ENCODE data around the gene CHPF.

CHPF gene

GRCh38 chr2:219538956-219539788 lies 4.4 kb downstream of the CHPF start:
- no peak for TF ChIP-seq EZH2phosphoT487 (conservative IDR thresholded peaks at IDR 0.05; ENCODE audit: low read length)
- no peak for TF ChIP-seq CTCF (IDR thresholded peaks at IDR 0.05; ENCODE audit: insufficient read depth, low read length, poor library complexity, severe bottlenecking)
- no peak overlapping the region for H3K9ac ChIP-seq (ENCODE audit: low read length)
- no peaks in the 10 kb centered on the region for H3K9me2 ChIP-seq (replicated peaks; ENCODE audit: insufficient read depth, low read length)
- H3K36me3 ChIP-seq (ENCODE audit: low read length) = no peaks in the 10 kb centered on the region
- no peak overlapping the region for H3K4me3 ChIP-seq (ENCODE audit: insufficient read depth, low read length, poor library complexity, severe bottlenecking)
- H3K79me2 ChIP-seq (ENCODE audit: insufficient read depth, low read length) = no peaks in the 10 kb centered on the region
- no peaks in the 10 kb centered on the region for H3K27me3 ChIP-seq (ENCODE audit: low read length)
- H3K4me2 ChIP-seq (ENCODE audit: low read depth, low read length, poor library complexity, severe bottlenecking) = no peak overlapping the region
- no peaks in the 10 kb centered on the region for H3K9me3 ChIP-seq (ENCODE audit: insufficient read depth, low read length)
- H4K20me1 ChIP-seq (ENCODE audit: low read depth, low read length) = no peaks in the 10 kb centered on the region
- peaks cover 7% of the 10 kb centered on the region for H3F3A ChIP-seq (ENCODE audit: insufficient read depth)
- H2AFZ ChIP-seq (ENCODE audit: low read depth, low read length, severe bottlenecking) = no peak overlapping the region
- H3K27ac ChIP-seq (ENCODE audit: low read depth, low read length) = no peak overlapping the region

GRCh38 chr2:219538504-219538951 lies 5.1 kb downstream of the CHPF start:
- no peak overlapping the region for H3K9ac ChIP-seq (ENCODE audit: low read length)
- no peaks in the 10 kb centered on the region for H3K79me2 ChIP-seq (ENCODE audit: insufficient read depth, low read length)
- TF ChIP-seq CTCF (IDR thresholded peaks at IDR 0.05; ENCODE audit: insufficient read depth, low read length, poor library complexity, severe bottlenecking) (no peak), EZH2phosphoT487 (conservative IDR thresholded peaks at IDR 0.05; ENCODE audit: low read length) (no peak)

GRCh38 chr2:219537657-219538488 lies 5.7 kb downstream of the CHPF start:
- Histone ChIP-seq H3K27me3 (ENCODE audit: low read length) (no peaks in the 10 kb centered on the region), H3K27ac (ENCODE audit: low read depth, low read length) (no peak overlapping the region), H3K9me2 (replicated peaks; ENCODE audit: insufficient read depth, low read length) (no peaks in the 10 kb centered on the region), H3K79me2 (ENCODE audit: insufficient read depth, low read length) (no peaks in the 10 kb centered on the region), H3K36me3 (ENCODE audit: low read length) (no peaks in the 10 kb centered on the region), H3K9ac (ENCODE audit: low read length) (no peak overlapping the region), H3K9me3 (ENCODE audit: insufficient read depth, low read length) (no peaks in the 10 kb centered on the region), H4K20me1 (ENCODE audit: low read depth, low read length) (no peaks in the 10 kb centered on the region), H3K4me3 (ENCODE audit: insufficient read depth, low read length, poor library complexity, severe bottlenecking) (no peak overlapping the region), H2AFZ (ENCODE audit: low read depth, low read length, severe bottlenecking) (no peak overlapping the region), H3K4me2 (ENCODE audit: low read depth, low read length, poor library complexity, severe bottlenecking) (no peak overlapping the region), H3F3A (ENCODE audit: insufficient read depth) (peaks cover 7% of the 10 kb centered on the region)
- no peak for TF ChIP-seq EZH2phosphoT487 (conservative IDR thresholded peaks at IDR 0.05; ENCODE audit: low read length)
- TF ChIP-seq CTCF (IDR thresholded peaks at IDR 0.05; ENCODE audit: insufficient read depth, low read length, poor library complexity, severe bottlenecking) = no peak

More at GRCh38 chr2:219538504-219538951, 5.1 kb downstream of the CHPF start:
- no peak overlapping the region for H3K27ac ChIP-seq (ENCODE audit: low read depth, low read length)
- H2AFZ ChIP-seq (ENCODE audit: low read depth, low read length, severe bottlenecking) = no peak overlapping the region
- H3K9me3 ChIP-seq (ENCODE audit: insufficient read depth, low read length) = no peaks in the 10 kb centered on the region
- no peak overlapping the region for H3K4me2 ChIP-seq (ENCODE audit: low read depth, low read length, poor library complexity, severe bottlenecking)
- no peaks in the 10 kb centered on the region for H3K36me3 ChIP-seq (ENCODE audit: low read length)
- H3K4me3 ChIP-seq (ENCODE audit: insufficient read depth, low read length, poor library complexity, severe bottlenecking) = no peak overlapping the region
- H4K20me1 ChIP-seq (ENCODE audit: low read depth, low read length) = no peaks in the 10 kb centered on the region
- peaks cover 7% of the 10 kb centered on the region for H3F3A ChIP-seq (ENCODE audit: insufficient read depth)
- H3K9me2 ChIP-seq (replicated peaks; ENCODE audit: insufficient read depth, low read length) = no peaks in the 10 kb centered on the region
- no peaks in the 10 kb centered on the region for H3K27me3 ChIP-seq (ENCODE audit: low read length)

Measured in SU-DHL-6 (cell line).